T-helper 22 cell (primary cell): ENCODE measurements around the gene PARVA.

Source experiments
- DNase-seq: peaks from one replicate; pipeline ENCODE4 v3.0.0-alpha.2; 2020; ENCODE audit warnings: low read depth

PARVA gene

GRCh38 chr11:12376259-12377081, 901 bp upstream of the PARVA start:
- DNase-seq = no peak

- no peak for DNase-seq
These were observed 638 bp downstream of the PARVA start for GRCh38 chr11:12377824-12378593.

GRCh38 chr11:12380565-12381325, 3.4 kb downstream of the PARVA start:
- no peak for DNase-seq

GRCh38 chr11:12381875-12382274, 4.5 kb downstream of the PARVA start:
- DNase-seq = no peak

- DNase-seq = no peak
These were observed 5.1 kb downstream of the PARVA start for GRCh38 chr11:12382451-12382850.

DNA sequence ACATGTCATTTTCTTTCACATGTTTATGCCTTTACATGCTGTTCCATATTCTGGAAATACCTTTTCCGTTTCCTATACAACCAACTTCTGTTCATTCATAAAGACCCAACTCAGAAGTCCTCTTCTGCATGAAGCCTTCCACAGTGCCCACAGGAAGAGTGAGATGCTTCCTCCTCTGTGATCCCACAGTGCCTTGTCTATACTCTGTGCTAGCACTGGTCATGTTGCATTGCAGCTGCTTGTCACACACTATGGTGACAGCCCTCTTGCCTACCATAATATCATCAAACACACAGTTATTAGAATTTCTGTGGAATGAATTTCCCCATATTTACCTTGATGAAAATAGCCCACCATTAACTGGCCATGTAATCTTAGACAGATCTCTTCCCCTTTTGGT, 8.9 kb downstream of the PARVA start:
- no peak for DNase-seq

GRCh38 chr11:12386745-12387144, 9.4 kb downstream of the PARVA start:
- DNase-seq = no peak

DNA sequence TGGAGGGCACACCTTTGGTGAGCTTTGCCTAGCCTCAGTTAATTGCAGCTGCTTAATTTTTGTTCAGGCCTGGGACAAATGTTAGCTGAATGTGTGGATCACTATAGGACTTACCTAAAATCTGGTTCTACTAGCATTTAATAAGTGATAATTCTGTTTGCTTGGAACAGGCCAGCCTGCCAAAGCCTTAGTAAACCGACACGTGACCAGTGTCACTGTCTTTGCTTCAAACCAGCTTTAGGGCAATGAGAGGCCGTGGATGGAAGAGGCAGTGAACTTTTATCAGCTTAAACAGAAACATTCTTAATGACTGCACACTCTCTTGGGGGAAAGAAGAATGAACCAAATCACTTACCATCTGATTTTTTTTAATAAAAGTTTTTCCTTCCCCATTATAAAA, 10.8 kb downstream of the PARVA start:
- DNase-seq = no peak

DNA sequence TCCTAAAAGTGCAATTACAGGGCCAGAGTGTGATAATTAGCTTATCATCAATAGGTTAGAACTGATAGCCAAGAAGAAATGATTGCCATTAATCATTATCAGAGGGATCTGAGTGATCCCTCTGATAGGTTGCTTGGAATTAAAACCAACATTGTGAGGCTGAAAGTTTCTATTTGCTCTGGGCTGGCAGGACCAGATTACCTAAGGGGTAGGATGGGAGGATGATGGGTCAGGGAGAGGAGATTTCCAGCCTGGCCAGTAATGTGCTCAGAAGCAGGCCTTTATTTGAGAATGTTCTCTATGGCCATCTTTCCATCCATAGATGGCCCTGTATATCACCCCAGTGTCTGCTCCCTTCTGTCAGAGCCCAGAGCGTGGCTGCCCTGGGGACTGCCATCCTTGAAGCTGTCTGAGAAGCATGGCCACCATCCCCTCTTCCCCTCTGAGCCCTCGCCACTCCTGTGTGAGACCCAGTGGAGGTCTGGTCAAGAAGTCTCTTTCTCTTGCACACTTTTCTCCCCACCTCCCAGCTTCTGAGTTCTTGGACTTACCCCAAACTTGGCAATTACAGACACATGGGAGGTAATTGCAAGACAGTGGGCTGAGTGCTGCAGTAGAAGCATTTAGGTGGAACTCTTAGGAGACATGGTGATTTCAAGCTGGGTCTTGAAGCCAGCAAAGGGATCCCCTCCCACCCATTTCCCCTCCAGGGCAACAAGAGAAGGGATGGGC, 11.7 kb downstream of the PARVA start:
- no peak for DNase-seq

DNA sequence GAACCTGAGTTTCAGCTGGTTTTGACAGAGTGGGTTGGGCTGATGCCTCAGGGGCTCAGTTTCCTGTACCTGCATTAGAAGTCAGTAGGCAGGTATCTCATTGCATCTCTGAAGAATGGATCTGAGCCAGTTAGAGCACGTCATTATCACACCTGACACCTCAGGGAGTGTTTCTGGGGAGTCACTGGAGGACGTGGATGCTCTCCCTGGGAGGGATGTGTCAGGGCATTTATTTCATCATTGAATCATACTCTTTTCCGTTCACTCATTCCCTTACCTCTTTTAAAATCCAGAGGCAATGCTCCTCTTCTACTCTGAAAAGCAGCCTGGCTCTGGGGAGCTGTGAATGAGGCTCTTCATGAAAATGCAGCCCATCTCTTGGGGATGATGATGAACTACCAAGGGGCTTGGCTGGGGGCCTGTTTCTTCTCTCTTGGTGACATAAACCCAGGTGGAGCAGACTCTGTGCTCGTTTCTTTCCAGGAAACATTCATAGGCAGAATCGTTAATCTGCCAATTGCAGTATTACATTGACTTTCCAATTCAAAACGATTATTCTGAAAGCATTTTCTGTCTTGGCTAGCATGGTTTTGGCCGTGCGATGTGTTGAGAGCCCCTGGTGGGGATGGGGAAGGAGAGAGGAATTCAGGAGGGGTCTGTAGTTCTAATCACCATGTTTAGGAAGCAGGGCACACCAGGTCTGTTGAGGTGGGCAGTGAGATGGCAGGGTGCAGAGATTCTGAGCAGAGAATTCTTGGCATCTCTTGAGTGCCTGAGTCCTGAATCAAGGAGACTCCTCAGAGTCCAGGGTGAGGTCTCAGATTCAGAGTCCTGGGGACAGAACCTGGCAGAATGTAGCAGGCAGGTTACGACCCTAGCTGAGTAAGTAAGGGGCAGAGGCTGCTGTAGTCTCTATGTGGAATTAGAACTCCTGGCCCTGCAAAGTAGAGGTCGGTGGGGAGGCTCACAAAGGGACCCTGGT, 12.6 kb downstream of the PARVA start:
- no peak for DNase-seq

GRCh38 chr11:12390687-12391110, 13.3 kb downstream of the PARVA start:
- no peak for DNase-seq

DNA sequence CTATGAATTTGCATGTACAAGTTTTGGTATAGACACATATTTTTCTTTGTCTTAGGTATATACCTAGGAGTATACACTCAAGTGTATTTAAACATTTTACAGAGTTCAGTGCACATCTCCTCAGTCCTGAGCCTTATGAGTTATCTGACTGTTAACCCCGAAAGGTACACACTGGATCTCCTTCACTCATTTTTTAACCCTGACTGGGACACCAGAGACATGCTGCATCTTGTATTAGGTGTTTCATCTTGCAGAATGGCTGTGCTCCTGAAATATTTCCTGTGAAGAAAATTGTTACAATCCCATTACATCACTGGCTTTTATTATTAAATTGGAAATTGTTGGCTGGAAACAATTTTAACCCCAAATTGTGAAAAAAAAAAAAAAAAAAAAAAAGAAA, 15.3 kb downstream of the PARVA start:
- DNase-seq = no peak

- no peak for DNase-seq
These were observed 16.3 kb downstream of the PARVA start for GRCh38 chr11:12393691-12394090.

DNA sequence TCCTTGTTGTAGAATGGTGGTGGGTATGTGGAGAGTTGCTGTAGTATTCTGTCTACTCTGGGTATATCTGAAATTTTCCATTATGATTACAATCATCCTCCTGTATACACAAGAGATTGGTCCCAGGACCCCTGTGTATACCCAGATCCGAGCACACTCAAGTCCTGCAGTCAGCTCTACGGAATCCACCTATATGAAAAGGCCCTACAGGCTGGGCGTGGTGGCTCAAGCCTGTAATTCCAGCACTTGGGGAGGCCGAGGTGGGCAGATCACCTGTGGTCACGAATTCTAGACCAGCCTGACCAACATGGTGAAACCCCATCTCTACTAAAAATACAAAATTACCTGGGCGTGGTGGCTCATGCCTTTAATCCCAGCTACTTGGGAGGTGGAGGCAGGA, 17.2 kb downstream of the PARVA start:
- DNase-seq = no peak

DNA sequence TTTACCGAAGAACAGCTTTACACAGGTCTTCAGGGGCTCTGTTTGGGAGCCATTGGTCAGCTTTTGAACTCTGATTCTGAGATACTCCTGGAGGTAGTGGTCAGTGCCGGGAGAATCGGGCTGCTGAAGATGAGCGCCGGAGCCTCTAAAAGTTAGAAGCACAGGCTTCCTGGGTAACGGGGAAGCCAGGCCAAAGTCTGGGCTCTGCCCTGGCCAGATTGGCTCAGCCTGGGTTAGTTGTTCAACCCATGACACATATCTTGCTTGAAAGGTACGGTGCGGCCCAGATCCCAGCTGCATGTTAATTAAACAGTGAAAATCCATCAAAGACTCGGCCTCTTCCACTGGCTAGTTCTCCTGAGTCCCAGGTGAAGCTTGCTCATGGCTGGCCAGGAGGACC, 18.0 kb downstream of the PARVA start:
- DNase-seq = no peak

DNA sequence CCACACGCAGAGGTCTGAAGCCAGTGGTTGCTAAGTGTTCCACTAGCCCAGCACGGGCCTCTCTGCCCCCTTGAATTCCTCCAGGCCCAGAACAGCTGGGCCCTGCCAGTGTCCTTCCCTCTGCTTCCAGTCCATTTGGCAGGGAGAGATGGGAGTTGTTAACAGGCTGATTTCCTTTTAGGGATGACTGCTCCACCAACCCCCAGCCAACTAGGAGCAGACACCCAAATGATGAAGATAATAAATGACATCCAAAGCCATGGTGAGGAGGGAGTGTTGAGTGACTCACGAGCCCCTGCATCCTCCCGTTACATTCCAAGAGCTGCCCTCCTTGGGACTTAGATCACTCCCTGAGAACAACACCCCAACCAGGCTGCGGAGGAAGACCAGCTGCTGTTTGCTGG, 20.6 kb downstream of the PARVA start:
- DNase-seq = no peak

DNA sequence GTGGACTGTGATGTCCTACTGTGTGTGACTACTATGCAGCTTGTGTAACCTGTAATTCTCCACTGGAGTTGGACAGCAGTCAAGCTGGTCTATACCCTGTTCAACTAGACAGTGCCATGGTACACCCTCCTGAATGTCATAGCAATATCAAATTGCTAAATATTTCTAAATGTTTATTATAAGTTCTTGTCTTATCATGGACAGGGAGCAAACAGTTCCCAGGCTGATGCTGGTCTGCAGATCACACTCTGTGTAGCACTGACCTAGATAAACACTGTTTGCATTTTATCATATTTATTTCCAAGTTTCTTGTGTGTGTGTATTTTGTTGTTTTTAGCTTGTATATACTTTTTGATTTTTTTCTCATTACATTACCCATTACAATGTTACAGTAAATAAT, 22.0 kb downstream of the PARVA start:
- DNase-seq = no peak

DNA sequence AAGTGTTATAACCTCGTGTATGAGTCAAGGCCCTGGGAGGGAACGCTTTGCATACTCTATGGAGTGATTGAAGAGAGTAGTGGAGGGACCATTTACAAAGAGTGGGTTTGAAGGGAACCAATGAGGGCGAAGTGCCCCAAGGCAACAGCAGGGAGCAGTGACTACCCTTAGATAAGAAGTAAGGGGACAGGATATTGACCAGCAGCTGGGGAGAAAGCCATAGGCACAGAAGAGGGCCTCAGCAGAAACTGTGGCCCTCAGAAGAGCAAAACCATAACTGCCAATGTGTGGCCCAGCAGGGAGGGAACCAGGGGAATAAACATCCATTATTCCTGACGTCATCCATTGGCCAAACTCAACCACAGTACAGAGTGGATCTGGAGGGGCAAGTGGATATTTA, 24.7 kb downstream of the PARVA start:
- DNase-seq = no peak

DNA sequence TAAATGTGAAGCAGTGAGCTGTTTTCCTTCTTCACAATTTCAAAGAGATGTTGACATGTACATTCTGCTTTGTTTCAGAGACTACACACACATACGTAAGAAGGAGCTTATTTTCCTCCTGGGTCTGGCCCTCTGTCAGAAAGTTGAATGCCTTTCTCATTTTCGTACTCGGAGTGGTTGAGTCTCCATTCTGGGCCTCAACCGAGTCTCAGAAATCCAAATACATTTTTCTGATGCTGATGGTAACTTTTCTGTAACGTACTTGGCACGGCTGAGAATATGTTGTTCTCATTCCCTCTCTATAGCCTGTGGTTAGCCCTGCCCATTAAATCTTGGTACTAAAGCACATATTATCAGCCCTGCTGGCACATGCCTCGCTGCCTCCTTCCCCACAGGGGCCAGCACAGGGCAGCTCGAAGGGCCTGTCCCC, 25.3 kb downstream of the PARVA start:
- DNase-seq = no peak

GRCh38 chr11:12403122-12403996, 26.0 kb downstream of the PARVA start:
- DNase-seq = no peak
